ENCODE data around the gene ATP6V1F. TPM values are rescaled to one million over a fixed set of nuclear protein-coding genes. Genes with fewer than 3 reads are reported as not detected.

Gene ATP6V1F
- total RNA-seq, 1 experiment from 2014 or later = 125 TPM

- H3K36me3 Mint-ChIP-seq (ENCODE audit: insufficient read depth, unreplicated experiment) = no peaks in the 10 kb centered on the region
- BruUV-seq (replicated peaks) = no TSS peak
- ChIA-PET POLR2A (no interaction called here), CTCF (interaction anchor here (0.6 to 1.5 kb wide), 2 partner anchors 248 to 259 kb away, joined by 3 to 4 read pairs; no protein-coding TSS in a partner anchor)
- no peak for DNase-seq (ENCODE audit: unreplicated experiment)
- H3K27me3 Mint-ChIP-seq (ENCODE audit: insufficient read depth, unreplicated experiment) = peaks cover 11% of the 10 kb centered on the region
- no peak overlapping the region for H3K27ac Mint-ChIP-seq (ENCODE audit: low read depth, unreplicated experiment)
- no peaks in the 10 kb centered on the region for H3K4me1 Mint-ChIP-seq (ENCODE audit: insufficient read depth, unreplicated experiment)
- no peaks in the 10 kb centered on the region for H3K9me3 Mint-ChIP-seq (ENCODE audit: unreplicated experiment)
- no peak for TF ChIP-seq CTCF (IDR thresholded peaks at IDR 0.05; ENCODE audit: unreplicated experiment)
- intact Hi-C loops (cut with micrococcal nuclease) = no loop called here
- no peak overlapping the region for H3K4me3 Mint-ChIP-seq (ENCODE audit: unreplicated experiment)
These were observed 29.8 kb upstream of the ATP6V1F start for GRCh38 chr7:128832880-128833147.

DNA sequence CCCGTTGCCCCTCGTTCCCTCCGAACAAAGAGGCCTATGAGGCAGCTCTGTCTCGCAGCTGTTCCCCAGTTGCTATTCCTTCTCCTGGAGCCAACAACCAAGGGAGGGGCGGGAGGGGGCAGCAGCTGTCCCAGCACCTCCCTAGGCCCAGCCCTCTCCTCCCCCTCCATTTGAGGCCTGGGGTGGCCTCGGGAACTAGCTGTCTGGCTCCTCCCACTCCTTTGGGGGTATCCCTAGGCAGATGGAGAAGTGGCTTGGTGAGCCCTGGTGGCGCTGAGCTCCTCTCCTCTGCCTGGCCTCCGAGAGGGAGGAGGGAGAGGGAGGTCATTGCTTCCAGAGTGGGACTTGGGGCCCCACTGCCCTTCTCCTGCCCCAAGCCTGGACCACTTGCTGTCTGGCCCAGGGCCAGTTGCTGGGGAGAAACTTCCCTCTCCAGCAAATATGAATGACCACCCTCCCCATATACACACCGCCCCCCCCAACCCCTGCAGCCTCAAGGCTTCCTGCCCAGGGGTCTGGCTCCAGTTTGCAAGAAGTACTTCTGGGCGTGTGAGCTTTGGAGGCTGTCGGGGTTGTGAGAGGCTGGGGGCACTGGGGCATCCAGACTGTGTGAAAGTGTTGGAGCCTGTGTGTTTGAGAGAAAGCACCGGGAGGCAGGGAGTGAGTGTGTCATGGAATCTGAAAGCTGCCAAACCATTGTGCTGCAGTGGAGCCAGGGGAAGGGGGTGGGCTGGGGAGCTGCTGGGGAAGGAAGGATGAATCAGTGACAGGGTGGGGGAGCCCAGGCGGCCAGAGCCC lies 29.3 kb upstream of the ATP6V1F start:
- ChIA-PET CTCF (interaction anchor here (0.6 to 0.7 kb wide), 2 partner anchors 109 to 247 kb away, joined by 3 read pairs; no protein-coding TSS in a partner anchor), POLR2A (no interaction called here)
- BruUV-seq (replicated peaks) = no TSS peak
- Mint-ChIP-seq H3K27me3 (ENCODE audit: insufficient read depth, unreplicated experiment) (peaks cover 11% of the 10 kb centered on the region), H3K4me3 (ENCODE audit: unreplicated experiment) (no peak overlapping the region), H3K36me3 (ENCODE audit: insufficient read depth, unreplicated experiment) (no peaks in the 10 kb centered on the region), H3K9me3 (ENCODE audit: unreplicated experiment) (no peaks in the 10 kb centered on the region), H3K4me1 (ENCODE audit: insufficient read depth, unreplicated experiment) (no peaks in the 10 kb centered on the region), H3K27ac (ENCODE audit: low read depth, unreplicated experiment) (no peak overlapping the region)
- no peak for TF ChIP-seq CTCF (IDR thresholded peaks at IDR 0.05; ENCODE audit: unreplicated experiment)
- intact Hi-C loops (cut with micrococcal nuclease) = no loop called here
- no peak for DNase-seq (ENCODE audit: unreplicated experiment)

- POLR2A ChIA-PET = interaction anchor here (1.0 kb wide), 1 partner anchor 10 kb away, joined by 4 read pairs; no protein-coding TSS in a partner anchor
These were observed 28.7 kb upstream of the ATP6V1F start for GRCh38 chr7:128833946-128834325.

More at GRCh38 chr7:128833946-128834325, 28.7 kb upstream of the ATP6V1F start:
- Mint-ChIP-seq H3K4me3 (ENCODE audit: unreplicated experiment) (no peak overlapping the region), H3K36me3 (ENCODE audit: insufficient read depth, unreplicated experiment) (no peaks in the 10 kb centered on the region), H3K27me3 (ENCODE audit: insufficient read depth, unreplicated experiment) (peaks cover 11% of the 10 kb centered on the region), H3K9me3 (ENCODE audit: unreplicated experiment) (no peaks in the 10 kb centered on the region), H3K27ac (ENCODE audit: low read depth, unreplicated experiment) (no peak overlapping the region), H3K4me1 (ENCODE audit: insufficient read depth, unreplicated experiment) (no peaks in the 10 kb centered on the region)
- CTCF ChIA-PET = interaction anchor here (0.7 kb wide), 1 partner anchor 109 kb away, joined by 3 read pairs; no protein-coding TSS in a partner anchor
- TF ChIP-seq CTCF (IDR thresholded peaks at IDR 0.05; ENCODE audit: unreplicated experiment) = no peak
- no TSS peak for BruUV-seq (replicated peaks)
- DNase-seq (ENCODE audit: unreplicated experiment) = no peak
- intact Hi-C loops (cut with micrococcal nuclease) = no loop called here

Measured in MCF 10A (cell line).